ENCODE measurements around the gene ROBO1.

Gene ROBO1

DNA sequence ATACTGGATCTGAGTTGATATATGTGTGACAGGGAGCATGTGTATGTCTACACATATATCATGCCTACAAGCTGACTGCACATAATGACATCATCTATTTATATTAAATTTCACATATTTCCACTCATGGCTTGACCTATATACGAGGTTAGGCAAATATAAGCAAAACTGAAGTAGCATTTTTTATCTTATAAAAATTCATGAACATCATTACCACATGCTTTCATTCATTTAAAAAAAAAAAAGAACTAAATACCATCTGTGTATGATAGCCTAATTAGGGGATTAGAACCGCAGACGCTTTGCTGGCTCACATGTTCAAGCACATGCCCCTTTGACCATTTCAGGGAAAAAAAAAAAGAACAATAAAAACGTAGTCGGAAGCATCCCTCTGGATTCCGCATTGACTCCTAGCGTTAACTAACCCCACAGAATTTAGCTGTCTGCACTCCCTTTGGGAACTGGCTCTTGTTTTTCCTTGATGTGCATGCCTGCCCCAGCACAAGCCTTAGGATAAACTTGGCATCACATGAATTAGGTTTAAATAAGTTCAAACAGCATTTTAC lies 888.4 kb downstream of the ROBO1 start:
- no peak for DNase-seq (ENCODE audit: low read depth in 2 of 2)

DNA sequence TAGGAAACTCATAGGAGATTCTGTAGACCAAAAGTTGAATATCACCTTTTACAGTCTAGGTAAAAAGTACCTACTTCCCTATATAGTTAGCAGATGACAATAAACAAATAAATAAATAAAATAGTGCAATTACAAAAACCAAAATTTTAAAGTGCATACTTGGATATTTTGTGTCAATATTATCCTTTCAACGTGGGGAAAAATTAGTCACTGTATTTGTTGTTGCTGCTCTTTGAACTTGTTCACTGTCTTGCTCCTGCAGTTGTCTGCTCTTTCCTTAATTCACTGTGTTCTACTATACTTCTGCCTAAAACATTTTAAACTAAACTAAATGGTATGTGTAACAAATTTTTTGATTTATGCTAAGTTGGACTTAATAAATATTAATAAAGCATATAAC lies 889.0 kb downstream of the ROBO1 start:
- DNase-seq (ENCODE audit: low read depth in 2 of 2) = no peak

DNA sequence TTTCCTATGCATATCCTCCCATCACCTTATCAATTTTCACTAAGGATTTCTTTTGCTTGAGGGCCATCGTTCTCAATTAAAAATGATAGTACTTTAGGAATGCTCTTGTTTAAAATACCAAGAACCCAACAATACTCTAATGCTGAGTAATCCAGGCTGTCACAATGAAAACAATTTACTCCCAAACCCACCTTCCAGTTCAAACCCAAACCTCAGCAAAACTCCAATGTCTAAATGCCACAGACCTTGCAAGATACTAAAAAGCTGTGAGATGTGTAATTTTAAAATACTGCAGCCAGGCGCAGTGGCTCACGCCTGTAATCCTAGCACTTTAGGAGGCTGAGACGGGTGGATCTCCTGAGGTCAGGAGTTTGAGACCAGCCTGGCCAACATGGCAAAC lies 889.8 kb downstream of the ROBO1 start:
- no peak for DNase-seq (ENCODE audit: low read depth in 2 of 2)

DNA sequence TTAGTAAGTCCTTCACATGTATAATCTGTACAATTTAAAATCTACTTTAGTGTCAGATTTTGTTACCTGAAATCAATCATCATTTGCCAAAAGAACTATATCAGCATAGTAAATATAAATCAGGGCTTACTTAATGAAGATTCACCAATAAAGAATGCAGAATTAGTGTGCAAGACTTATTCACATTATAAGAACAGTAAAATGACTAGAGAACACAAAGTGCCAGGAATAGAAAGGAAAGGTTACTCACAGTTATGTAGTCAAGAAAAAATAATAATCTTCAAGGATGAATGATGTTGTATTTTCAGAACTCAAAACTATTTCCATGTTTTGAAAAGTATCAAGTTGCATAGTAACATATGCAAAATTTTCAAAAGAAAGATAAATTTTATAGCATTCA lies 891.9 kb downstream of the ROBO1 start:
- DNase-seq (ENCODE audit: low read depth in 2 of 2) = no peak

DNA sequence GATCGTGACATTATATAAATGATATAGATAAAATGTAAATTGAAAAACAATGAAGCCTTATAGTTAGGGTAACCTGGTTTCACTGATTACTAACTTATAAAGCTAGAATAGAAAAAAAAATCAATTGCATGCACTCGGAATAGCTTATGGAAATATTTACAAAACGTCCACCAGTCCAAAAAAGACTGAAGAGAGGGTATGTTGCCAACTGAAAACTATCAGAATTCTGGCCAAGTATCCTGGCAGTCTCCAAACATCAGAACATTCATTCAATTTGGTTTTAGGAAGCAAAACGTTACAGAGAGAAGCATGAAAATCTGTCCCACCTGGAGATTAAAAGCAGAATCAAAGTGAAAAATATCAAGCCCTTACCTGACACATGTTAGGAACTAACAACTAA lies 892.4 kb downstream of the ROBO1 start:
- no peak for DNase-seq (ENCODE audit: low read depth in 2 of 2)

DNA sequence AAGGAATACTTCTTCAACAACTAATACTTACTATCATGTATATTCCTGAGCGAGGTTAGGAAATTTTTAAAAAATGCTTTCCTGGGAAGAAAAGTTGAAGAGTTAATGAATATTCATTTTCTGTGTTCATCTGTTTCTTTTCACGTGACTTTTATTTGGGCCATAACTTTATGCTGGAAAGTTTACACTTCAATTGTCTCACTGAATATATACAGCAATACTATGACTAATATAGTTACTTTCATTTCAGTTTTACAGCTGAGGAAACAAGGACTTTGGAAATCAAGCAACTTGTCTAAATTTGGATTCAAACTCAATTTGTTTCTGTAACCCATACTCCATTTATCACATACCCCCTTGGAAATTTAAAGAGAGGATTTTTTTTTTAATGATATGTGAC lies 894.2 kb downstream of the ROBO1 start:
- DNase-seq (ENCODE audit: low read depth in 2 of 2) = no peak

DNA sequence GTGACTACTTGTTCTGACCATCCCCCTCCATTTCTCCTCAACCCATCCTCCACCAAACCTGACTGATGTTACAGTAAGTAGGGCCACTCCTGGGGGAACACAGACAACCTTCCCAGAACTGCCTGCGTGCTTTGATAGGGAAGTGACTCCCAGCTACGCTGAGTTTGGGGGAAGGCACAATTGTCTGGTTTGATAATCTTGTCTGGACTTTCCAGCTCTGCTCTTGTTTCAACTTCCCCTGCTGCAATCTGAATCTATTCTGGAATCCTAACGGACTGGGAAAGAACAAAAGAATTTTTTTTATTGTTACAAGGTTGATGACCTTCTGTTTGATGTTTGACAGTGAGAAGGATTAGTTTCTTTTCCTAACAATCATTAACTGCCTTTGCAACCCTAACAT lies 895.6 kb downstream of the ROBO1 start:
- no peak for DNase-seq (ENCODE audit: low read depth in 2 of 2)

DNA sequence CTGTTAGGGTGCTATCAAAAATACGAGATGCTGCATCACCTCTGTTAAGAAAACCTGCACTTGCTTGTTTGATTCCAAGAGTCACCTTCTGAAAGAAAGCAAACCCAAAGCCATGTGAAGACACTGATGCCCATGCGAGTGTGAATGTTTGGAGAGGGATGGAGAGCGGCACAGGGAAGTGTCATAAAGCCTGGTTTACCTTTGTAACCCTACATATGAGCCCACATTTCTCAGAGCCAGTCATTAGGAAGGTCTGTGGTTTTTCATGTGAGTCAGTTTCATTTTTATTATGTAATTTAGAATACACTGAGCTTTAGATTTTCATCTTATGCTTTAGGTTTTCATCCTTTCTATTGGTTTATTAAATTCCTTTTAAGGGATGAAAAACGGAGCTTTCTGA lies 896.8 kb downstream of the ROBO1 start:
- DNase-seq (ENCODE audit: low read depth in 2 of 2) = no peak

DNA sequence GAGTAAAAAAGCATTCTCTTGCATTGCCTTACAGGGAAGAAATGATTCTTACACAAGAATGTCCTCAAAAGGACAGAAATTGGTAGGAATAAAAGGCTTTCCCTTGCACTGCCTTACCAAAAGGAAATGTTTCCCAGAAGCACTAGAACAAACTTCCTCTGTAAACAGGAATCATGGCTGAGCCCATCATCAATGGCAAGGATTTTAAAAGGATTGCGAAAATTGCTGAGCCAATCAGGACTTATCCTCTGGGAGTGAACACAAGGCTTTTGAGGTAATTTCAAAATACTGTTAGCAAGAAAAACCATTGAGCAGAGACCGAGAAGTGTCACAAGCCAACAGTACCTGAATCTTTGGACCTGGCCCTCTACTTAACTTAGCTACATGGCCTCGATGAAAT lies 897.3 kb downstream of the ROBO1 start:
- DNase-seq (ENCODE audit: low read depth in 2 of 2) = no peak

DNA sequence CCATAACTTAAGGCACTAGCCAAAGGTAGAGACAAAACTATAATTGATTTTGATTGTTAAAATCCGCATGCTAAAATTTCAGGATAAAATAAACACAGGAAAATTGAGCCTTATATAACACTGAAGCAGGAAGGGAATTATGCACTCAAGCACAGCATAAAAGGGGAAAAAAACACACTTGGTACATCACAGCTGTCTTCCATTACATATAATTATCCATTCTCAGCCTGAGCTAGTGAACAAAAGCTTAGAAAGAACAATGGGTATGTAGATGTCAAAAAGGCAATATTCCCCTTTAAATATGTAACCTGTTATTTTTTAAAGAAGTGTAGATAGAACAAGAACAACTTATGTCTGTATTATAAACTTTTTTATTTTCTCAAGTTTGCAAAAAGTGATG lies 899.2 kb downstream of the ROBO1 start:
- DNase-seq (ENCODE audit: low read depth in 2 of 2) = no peak

DNA sequence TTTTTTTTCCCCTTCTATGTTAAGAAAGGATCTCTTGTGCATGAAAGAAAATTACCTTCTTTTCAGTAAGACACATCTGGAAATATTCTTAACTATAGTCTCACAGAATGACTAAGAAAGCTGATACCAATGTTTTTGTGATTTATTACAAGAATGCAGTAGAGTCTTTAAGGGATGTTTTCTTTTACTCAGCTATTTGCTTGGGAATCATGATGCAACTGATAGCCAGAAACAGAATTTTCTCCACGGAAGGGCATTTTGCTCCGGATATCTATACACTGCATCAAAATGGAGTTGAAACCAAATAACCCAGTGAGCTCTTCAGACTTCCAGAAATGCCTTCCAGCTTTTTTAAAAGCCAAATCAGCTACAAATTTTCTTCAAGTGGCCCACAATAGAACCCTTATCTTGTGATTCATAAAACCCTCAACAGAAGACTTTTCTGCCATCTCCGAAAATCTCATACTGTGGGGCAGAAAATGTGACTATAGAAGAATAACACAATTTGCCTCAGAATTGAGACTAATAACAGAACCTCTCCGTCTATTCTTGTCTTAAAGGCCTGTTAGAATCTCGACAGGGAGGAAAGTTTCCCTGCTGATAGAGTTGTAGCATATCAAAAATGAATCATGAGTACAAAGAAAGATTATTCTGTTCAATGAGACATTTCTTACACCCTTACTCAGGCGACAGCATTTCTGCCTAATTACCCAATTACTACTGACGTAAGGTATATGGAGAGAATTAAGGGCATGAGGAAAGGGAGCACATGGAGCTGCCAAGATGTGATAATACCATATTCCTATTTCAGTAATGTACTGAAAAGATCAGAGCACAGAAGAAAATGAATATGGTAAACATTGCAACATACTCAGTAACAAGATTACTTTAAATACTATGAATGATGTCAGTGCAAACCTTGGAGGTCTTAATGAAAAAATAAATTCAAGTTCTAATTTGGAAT lies 900.1 kb downstream of the ROBO1 start:
- DNase-seq (ENCODE audit: low read depth in 2 of 2) = no peak

DNA sequence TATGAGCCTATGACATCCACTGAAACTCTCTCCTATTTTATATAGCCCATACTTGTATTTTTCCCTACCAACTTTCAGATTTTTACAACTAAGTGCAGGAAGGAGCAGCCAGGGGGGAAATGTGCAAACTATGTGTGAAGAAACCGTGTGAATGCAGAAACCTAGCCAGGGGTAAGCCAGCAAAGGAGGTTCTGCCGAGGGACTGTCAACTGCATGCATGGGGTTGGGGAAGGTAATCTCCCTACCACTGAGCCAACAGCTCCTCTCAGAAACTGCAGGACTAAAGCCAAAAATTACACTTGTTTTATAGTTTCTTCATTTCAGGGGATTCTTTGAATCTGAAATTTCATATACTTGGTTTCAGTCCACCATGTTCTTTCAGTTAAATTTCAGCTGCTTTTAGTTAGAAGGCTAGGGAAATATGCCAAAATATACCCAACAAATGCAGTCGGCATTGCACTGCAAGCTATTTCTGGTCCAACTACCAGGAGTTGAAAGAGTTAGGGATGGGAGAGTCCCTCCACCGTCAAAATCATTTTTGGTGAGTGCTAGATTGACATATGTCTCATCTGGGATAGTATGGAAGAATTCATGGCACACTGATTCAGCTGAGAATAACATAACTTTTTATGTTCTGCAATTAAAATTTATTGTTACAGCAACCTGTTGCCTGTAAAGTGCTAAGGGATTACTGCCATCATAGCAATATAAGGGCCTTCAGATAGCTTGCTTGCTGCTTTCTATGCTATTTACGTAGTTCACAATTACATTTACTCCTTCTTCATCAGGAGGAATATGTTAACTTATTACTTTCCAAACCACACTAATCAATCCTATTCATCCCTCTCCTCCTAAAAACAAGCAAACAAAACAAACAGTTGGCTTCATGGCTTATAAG lies 904.2 kb downstream of the ROBO1 start:
- DNase-seq (ENCODE audit: low read depth in 2 of 2) = no peak

DNA sequence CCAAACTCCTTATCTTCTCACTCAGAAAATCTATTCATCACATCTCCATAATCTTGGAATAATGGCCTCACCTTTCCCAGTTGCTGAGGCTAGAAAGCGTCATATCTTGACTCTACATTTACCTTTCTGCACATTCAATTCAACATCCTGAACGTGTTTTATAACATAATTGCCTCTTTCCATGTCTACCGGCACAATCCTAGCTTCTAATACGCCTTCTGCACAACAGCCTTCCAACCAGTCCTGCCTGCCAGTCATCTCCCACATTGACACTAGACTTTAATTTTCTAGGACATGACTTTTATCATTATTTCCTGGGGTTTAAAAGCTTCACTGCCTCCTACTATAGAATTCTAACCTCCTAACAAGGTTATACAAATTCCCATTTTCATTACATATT lies 906.6 kb downstream of the ROBO1 start:
- no peak for DNase-seq (ENCODE audit: low read depth in 2 of 2)

DNA sequence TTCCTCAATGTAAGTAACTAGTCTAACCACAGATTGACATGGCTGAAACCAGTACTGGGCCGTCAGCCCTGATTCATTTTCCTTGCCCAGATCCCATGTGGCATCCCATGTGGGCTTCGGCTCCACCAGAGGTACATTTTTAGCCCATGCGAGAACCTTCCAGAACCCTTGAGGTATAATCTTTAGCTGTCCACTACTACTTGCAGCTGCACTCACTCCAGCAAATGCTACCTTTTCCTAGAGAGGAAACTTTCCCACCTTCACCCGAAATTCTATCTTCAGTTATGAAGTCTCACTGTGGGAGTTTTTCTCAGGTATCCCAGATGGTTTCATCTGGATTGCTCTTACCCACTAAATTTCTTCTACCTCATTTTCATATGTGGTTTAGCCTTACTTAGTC lies 907.2 kb downstream of the ROBO1 start:
- DNase-seq (ENCODE audit: low read depth in 2 of 2) = no peak

DNA sequence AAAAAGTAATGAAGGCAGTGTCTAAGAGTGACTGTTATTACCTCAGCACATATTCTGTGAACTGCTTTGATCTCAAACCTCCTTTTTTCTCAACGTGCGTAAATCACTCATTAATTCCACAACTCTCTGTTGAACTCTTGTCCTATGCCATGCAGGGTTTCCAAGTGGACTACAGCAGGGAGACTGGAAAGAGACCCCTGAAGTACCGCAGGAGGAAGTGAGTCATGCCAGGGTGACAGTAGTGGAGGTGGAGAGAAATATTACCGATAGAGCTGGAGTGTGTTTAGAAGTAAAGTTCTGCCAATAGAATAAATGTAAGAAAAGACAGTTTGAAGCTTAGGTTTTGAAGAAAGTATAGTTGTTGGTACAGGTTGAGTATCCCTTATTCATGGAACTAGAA lies 908.9 kb downstream of the ROBO1 start:
- DNase-seq (ENCODE audit: low read depth in 2 of 2) = no peak

DNA sequence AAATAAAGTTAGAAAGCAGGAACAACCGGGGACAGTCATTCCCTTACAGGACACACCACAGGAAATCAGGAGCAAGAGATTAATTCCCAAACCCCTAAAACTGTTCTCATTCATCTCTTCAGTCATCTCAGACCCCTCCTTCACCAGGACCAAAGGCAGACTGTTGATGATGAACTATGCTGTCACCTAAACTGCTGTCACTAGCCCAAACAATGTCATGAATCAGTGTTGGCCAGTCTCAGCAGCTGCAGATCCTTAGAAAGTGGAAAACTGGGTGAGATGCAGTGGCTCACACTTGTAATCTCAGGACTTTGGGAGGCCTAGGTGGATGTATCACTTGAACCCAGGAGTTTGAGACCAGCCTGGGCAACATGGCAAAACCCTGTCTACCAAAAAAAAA lies 909.6 kb downstream of the ROBO1 start:
- DNase-seq (ENCODE audit: low read depth in 2 of 2) = no peak

DNA sequence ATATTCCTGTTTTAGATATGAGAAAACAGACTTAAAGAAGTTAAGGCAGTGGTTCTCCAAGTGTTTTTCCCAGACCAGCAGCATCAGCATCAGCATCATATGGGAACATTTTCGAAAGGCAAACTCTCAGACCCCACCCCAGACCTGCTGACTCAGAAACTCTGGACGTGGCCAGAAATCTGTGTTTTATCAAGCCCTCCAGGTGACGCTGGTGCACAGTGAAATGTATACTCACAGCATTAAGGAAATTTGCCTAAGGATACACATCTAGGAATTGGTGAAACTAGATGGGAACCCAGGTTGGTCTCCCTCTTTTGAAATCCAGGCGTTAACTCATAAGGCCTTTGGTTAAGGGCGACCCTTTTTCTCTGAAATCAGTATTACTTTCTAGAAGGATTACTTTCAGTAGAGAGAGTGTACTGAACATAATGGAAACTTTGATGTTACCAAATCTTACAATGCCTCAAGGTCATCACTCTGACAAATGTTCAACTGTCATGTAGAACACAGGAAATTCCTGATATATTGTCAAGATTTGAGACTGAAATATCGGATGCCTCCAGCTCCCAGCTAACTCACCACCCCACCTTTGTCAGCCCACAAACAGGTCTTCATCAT lies 910.2 kb downstream of the ROBO1 start:
- no peak for DNase-seq (ENCODE audit: low read depth in 2 of 2)

DNA sequence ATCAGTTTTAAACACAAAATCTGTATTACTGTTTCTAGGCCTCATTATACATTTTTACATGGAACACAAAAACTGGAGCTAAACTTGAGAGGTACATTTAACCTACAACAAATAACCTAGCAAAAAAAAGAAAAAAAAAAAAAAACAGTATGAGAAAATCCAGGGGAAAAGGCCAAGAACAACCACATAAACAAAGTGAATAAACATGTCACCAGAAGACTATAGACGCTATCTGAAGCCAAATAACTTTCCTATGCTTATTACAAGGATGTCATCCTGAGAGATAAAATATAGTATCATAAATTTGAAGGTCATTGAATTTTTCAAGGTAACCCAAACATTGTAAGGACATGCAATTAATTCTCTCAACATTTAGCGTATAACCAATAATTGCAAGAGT lies 911.6 kb downstream of the ROBO1 start:
- no peak for DNase-seq (ENCODE audit: low read depth in 2 of 2)

DNA sequence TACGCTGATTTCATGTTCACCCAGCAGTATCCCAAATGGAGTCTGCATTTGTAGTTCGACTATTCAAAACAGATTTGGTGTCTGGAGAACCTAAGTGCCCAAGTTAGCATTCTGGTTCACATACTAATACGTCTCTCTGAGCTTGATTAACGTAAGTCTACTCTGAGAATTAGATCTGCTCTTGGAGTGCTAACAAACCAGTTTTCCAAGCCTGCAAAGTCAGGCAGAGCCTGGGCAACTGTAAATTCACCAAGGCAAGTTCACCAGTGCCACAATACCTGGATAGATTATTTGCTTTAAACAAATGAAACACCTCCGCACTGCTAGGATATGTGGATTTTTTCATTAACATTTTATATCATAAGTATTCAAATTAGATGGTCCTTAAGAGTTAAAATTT lies 912.6 kb downstream of the ROBO1 start:
- no peak for DNase-seq (ENCODE audit: low read depth in 2 of 2)

DNA sequence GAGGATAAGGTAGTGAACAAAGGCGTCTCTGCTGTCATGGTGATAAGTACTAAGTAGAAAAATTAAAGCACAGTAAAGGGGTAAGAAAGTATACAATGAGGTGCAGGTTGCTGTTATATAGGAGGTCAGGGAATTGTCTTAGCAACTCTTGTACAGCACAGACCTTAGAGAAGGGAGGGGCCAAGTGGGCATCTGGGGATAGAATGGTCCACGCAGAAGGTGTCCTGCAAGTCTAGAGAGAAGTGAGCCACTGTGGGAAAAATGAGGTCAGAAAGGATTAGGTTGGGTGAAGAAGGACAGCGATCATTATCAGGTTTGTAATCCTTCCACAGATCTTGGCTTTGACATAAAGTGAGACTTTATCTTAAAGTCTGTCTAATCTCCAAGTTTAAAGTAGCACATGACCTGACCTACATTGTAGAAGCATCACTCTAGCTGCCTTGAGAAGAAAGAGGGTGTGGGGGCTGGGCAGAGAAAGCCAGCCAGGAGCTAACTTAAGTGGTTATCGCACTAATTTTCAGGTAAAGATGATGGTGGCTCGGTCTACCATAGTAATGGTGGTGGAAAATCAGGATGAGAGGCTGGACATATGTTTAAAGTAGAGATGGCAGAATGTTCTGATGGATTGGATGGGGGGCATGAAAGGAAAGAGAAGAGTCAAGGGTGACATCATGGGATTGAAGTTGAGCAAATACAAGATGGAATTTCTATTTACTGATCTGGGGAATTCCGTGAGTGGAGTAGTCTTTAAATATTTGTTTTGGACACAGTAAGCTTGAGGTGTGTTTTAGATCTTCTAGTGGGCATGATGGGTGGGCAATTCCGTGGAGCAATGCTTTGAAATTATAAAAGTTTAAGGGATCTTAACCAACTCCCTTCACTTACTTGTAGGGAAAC lies 919.2 kb downstream of the ROBO1 start:
- DNase-seq (ENCODE audit: low read depth in 2 of 2) = no peak

DNA sequence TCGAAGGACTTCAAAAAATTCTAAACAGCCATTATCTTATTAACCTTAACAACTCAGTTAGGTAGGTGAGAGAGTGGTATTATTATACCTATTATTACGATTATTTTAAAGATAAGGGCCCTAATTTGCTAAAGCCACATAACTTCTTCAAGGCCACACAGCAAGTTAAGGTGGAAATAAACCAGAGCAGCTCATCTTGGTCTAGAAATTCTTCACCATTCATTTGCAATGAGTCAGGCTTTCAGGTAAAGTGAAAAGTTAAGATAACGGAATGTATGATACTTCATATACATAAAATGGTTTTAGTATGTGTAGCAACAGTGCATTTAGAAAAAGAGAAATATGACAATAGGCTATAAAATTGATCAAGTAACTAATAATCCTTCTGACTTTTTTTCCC lies 920.2 kb downstream of the ROBO1 start:
- no peak for DNase-seq (ENCODE audit: low read depth in 2 of 2)
